Mucosa of gallbladder (tissue), 1 donor: ENCODE data around the gene SPINT3. TPM values are rescaled to one million over a fixed set of nuclear protein-coding genes. Genes with fewer than 3 reads are reported as not detected.

Experiments
- DNase-seq: peaks from one replicate; pipeline ENCODE4 v3.0.0-alpha.2; 2020; ENCODE audit warnings: low spot score
- total RNA-seq: library from RNA; stranded (reverse); gene quantifications from one replicate; pipeline ENCODE4 v1.2.1, GENCODE V29; 2021
- donor health status: DM: no; HTN: no; CAD: no.

SPINT3 gene
- not detected for total RNA-seq

GRCh38 chr20:45515147-45515913 is at the start of gene SPINT3:
Gene SPINT3 (minus strand): TSS chr20:45515622. CDS start chr20:45515608, 14 bp downstream.
- no peak for DNase-seq

- DNase-seq = no peak
These were observed 49.4 kb upstream of the SPINT3 start for GRCh38 chr20:45564760-45565276.

GRCh38 chr20:45555198-45555597 is 39.8 kb upstream of the SPINT3 start:
- no peak for DNase-seq

- DNase-seq = no peak
These were observed 37.0 kb upstream of the SPINT3 start for GRCh38 chr20:45552456-45552855.

DNA sequence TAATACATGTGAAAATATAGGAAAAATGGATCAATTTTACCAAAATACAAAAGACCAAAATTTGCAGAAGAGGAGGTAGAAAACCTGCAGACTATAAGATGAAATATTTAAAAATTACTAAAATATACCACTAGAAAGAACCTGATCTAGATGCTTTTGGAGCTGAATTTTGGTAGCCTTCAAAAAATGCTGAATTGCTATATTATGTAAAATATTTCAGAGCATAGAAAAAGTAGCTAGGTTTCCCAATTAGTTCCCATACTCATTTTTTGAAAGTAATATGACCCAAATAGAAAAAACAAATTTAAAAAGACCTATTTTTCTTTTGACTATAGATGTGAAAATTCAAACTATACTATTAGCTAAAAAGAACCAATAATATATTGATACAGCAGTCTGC is 35.3 kb upstream of the SPINT3 start:
- no peak for DNase-seq

DNA sequence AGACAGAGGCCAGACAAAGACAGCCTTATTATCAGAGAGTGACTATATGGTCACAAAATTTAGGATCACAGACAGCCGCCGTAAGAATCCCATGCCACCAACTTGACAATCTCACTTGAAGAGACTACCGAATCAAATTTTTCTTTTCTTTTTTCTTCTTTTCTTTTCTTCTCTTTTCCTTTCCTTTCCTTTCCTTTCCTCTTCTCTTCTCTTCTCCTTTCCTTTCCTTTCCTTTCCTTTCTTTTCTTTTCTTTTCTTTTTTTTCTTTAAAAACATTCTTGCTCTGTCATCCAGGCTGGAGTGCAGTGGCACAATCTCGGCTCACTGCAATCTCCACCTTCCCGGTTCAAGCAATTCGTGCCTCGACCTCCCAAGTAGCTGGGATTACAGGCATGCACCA is 33.0 kb upstream of the SPINT3 start:
- DNase-seq = no peak

DNA sequence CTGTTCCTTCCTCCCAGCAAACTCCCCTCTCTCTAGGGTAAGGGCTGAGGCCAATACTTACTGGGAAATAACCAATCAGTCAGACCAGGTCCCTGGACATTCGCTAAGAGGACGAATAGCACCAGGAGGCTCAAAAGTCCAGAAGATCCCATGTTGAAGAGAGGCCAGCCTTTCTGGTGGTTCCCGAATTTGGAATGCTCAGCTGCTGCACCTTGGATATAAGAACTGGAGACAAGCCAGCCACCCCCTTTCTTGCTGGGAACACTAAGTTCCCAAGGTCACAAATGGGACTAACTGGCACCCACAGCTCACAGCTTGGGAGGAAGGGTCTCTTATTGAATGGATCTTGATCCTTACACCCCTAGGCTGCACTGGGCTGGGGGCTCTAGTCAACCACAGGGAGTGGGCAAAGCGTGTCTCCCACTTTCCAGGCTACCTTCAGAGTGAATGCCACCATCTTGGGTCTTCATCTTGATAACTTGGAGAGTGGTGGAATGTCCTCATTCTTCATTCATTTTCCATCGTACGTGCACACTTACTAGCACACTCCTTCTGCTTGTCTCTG is 31.9 kb upstream of the SPINT3 start, which contains the start of gene EPPIN:
EPPIN (minus strand) TSS at position 196 of the 565 bp plus-strand sequence; CDS start at position 152, 44 bp downstream.
- DNase-seq = no peak

DNA sequence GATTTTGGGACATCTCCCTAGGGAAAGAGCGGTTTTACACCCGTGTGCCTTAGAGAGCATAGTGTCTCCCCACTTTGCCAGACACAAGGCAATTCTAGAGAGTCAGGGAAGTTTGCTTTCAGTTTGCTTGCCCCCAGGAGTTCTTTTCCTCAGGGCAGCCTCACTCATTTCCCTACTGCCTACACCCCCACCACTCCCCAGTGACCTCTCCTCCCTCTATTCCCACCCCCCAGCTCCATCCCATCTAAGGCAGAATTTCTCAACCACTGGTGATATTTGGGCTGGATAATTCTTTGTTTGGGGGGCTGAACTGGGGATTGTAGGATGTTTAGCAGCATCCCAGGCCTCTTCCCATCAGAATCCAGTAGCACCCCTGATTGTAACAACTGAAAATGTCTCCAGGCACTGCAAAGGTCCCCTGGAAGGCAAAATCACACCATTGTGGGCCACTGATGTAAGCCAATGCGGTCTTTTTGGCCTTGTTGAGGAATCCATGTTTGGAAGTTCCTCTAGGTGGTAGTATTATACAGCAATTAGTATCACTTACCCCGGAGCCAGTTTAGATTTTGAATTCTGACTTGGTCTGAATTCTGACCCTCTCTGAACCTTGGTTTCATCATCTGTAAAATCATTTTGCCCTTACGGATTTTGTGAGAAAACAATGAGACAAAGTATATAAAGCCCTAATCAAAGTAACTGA is 30.5 kb upstream of the SPINT3 start:
- no peak for DNase-seq

- no peak for DNase-seq
These were observed 29.9 kb upstream of the SPINT3 start for GRCh38 chr20:45545351-45545750.

- no peak for DNase-seq
These were observed 24.0 kb upstream of the SPINT3 start, which contains the start of gene WFDC6 for GRCh38 chr20:45539382-45539781. Gene WFDC6 (minus strand): TSS chr20:45539482. CDS start chr20:45539407, 75 bp downstream.

DNA sequence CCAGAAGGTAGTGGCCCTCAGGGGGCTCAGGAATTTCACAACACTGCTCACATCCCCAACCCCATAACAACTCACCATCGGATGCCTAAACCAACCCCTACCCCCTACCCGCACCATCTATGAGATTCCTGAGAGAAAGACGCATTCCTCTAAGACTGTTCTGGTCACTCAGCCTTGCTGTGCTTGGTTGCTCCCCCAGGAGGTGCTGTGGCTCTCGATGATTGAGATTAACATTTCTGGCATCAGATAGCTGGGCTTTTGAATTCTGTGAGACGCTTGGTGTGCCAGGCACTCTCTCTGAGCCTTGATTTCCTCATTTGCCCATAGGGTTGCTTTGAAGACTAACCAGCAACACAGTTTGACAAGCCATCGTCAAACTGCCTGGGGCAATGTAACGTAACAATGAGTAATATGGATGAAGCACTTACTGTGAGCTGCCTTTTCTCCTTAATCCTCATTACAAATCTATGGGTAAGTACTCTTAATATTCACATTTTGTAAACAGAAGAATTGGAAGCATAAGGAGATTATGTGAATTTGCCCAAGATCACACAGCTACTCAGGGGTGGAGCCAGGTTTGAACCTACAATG is 22.9 kb upstream of the SPINT3 start:
- no peak for DNase-seq

DNA sequence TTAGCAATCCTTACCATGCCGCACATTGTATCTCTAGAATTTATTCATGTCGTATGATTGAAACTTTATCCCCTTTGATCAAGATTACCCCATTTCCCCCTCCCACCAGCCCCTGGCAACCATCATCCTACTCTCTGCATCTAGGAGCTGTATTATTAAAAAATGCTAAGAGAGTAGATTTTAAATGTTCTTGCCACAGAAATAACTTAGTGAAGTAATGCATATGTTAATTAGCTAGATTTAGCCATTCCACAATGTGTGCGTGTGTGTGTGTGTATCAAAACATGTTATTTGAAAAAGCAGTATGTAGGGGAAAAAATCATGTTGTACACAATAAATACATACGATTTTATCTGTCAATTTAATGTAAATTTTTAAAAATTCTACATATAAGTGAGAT is 11.9 kb upstream of the SPINT3 start:
- no peak for DNase-seq

- no peak for DNase-seq
These were observed 8.4 kb upstream of the SPINT3 start for GRCh38 chr20:45523821-45524220.

DNA sequence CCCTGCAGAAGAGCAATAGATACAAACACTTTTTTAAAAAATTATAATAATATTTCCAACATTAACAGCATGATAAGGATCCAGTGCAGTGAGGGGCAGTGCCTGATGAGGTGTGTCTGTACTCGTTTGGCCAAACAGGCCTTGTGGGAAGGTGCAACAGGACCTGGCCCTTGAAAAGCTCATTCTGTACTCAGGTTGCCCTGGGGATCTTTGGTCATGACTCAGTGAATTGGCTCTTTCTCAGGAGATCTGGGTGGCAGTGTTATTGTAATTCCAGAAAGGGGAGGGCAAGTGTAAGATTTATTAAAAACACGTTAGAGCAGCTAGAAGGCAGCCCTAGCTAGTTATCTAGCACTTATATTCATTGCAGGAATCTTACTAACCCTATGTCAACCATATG is 2.9 kb upstream of the SPINT3 start:
- DNase-seq = peak; percentile 41

GRCh38 chr20:45510242-45510862 is 5.1 kb downstream of the SPINT3 start:
- no peak for DNase-seq

DNA sequence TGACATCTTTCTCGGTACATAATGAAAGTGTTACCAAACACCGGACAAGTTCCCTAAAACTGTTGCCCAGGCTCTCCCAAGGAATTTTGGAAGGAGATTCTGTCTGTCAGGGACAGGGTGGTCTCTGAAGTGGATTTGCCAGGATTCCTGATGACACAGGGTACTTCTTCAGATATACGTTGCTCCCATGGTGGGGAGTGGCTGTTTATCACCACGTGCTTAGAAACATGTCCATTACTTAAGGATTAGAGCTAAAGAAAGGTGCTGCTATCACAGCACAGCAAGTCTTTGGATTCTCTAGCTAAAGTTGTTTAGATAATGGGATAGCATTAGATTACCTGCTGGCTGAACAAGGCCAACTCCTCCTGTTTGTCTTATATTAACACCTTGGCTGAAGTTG is 6.3 kb downstream of the SPINT3 start:
- no peak for DNase-seq

DNA sequence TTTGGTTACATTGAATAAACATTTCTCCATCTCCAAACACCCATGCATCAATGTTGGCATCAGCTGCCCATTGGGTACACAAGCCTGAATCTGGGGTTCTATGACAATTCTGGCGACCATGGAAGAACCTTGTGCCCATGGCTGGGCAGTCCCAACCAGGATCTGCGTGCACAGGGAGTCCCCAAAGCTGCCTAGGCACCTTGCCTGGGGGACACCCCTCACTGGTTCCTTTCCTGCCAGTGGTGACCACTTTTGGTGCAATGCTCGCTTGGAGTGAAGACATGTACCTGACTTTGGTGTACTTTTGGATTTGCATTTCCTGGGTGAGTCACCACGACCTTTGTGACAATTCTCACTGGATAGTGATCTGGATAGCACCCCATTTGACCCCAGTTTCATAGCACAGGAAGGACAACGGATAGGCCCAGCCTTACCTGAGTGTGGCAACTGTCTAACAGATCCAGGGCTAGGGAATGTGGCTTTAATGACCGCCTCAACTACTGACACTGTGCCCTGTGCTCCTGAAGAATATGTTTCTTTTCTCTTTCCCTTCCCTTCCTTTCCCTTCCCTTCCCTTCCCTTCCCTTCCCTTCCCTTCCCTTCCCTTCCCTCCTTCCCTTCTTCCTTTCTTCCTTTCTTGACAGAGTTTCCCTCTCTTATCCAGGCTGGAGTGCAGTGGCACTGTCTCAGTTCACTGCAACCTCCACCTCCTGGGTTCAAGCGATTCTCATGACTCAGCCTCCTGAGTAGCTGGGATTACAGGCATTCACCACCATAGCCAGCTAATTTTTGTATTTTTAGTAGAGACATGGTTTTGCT is 7.1 kb downstream of the SPINT3 start:
- DNase-seq = no peak

GRCh38 chr20:45507011-45507820 is 8.2 kb downstream of the SPINT3 start:
- DNase-seq = no peak

GRCh38 chr20:45506398-45506797 is 9.0 kb downstream of the SPINT3 start:
- no peak for DNase-seq

DNA sequence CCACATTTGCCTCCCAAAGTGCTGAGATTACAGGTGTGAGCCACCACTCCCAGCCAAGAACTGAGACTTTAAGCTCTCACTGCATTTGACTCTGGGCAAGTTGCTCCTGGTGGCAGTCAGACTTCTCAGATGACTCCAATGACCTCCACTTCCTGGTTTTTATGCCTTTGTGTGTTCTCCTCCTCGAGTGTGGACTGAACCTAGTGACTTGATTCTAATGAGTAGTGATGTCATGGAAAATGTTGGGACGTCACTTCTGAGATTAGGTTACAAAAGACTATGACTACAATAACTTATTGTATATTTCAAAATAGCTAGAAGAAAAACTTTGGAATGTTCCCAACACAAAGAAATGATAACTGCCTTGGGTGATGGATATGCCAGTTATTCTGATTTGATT is 12.0 kb downstream of the SPINT3 start:
- no peak for DNase-seq
